H1 (cell line): ENCODE data around the gene HS6ST2. TPM values are rescaled to one million over a fixed set of nuclear protein-coding genes. Genes with fewer than 3 reads are reported as not detected.
A peak's percentile ranks its signal among the peaks of the same experiment; 100 is the strongest.

ENCODE experiments used
- CTCF ChIA-PET: fragments of 300-600 bp; sonication (Branson Sonifier 250); formaldehyde crosslinking; loops from one replicate; lab custom pipeline; 2021; ENCODE audit not compliant: partially characterized antibody; lab: Charles Lee
- POLR2A ChIA-PET: fragments of 300-600 bp; sonication (Branson Sonifier 250); formaldehyde crosslinking; loops from one replicate; lab custom pipeline; 2021; ENCODE audit warnings: inconsistent platforms; ENCODE audit not compliant: partially characterized antibody; lab: Charles Lee
- DNase-seq, 2 experiments: peaks; one replicate each; pipeline versions ENCODE4 v3.0.0 to v3.0.0-alpha.2; 2010 to 2022; ENCODE audit warnings: low spot score in 2 of 2, low read depth in 1 of 2, mixed read lengths in 1 of 2
- FAIRE-seq: peaks from 2 replicates; lab custom pipeline; 2011; peaks lifted over from hg19 to GRCh38; lab: Jason Lieb, UNC
- H2AFZ ChIP-seq: 2 replicates; pipeline ENCODE4 v1.8.1; 2012; ENCODE audit warnings: low read length, inconsistent platforms
- H2AK5ac ChIP-seq: 2 replicates; pipeline ENCODE4 v1.6.1; 2013; ENCODE audit warnings: low read depth, low read length
- H2BK120ac ChIP-seq: replicated peaks from 2 replicates; pipeline ENCODE3; 2013; ENCODE audit warnings: low read depth, low read length, inconsistent platforms
- H2BK12ac ChIP-seq: 2 replicates; pipeline ENCODE4 v1.6.1; 2013; ENCODE audit warnings: low read depth, low read length
- H2BK15ac ChIP-seq: 2 replicates; pipeline ENCODE4 v1.6.1; 2013; ENCODE audit warnings: low read length
- H2BK20ac ChIP-seq: 2 replicates; pipeline ENCODE4 v1.6.1; 2013; ENCODE audit warnings: low read length
- H2BK5ac ChIP-seq: 2 replicates; pipeline ENCODE4 v1.6.1; 2013; ENCODE audit warnings: low read depth, low read length
- H3K14ac ChIP-seq: 2 replicates; pipeline ENCODE4 v1.6.1; 2013; ENCODE audit warnings: inconsistent platforms; ENCODE audit not compliant: insufficient read length
- H3K18ac ChIP-seq: 2 replicates; pipeline ENCODE4 v1.6.1; 2013; ENCODE audit warnings: low read length; ENCODE audit errors: extremely low read depth
- H3K23ac ChIP-seq: 2 replicates; pipeline ENCODE4 v1.6.1; 2013; ENCODE audit warnings: inconsistent platforms; ENCODE audit not compliant: insufficient read length
- H3K23me2 ChIP-seq: 2 replicates; pipeline ENCODE4 v1.6.1; 2013; ENCODE audit warnings: low read depth, low read length
- H3K27ac ChIP-seq: 2 replicates; pipeline ENCODE4 v1.6.1; 2011; ENCODE audit warnings: low read depth, low read length, inconsistent platforms
- H3K27me3 ChIP-seq, 4 experiments: replicated peaks in 1 of 4; 1 replicate in 1 of 4; 2 replicates in 3 of 4; pipeline versions ENCODE4 v1.6.1 to v1.8.1; 2011 to 2013; ENCODE audit warnings: low read length in 3 of 4, mild to moderate bottlenecking in 3 of 4, inconsistent platforms in 2 of 4, mixed read lengths in 2 of 4, moderate library complexity in 1 of 4; ENCODE audit not compliant: control insufficient read depth in 3 of 4, insufficient read depth in 3 of 4; ENCODE audit errors: extremely low read depth in 1 of 4
- H3K36me3 ChIP-seq, 4 experiments: 2 replicates each; pipeline versions ENCODE4 v1.6.1 to v1.8.1; 2011 to 2013; ENCODE audit warnings: mild to moderate bottlenecking in 4 of 4, low read length in 3 of 4, moderate library complexity in 2 of 4, control low read depth in 1 of 4, inconsistent platforms in 1 of 4; ENCODE audit not compliant: insufficient read depth in 4 of 4, control insufficient read depth in 2 of 4
- H3K4ac ChIP-seq: replicated peaks from 2 replicates; pipeline ENCODE3; 2013; ENCODE audit warnings: low read length, low read depth, mixed read lengths, inconsistent platforms; ENCODE audit not compliant: insufficient read length
- H3K4me1 ChIP-seq, 4 experiments: replicated peaks in 1 of 4; 1 replicate in 1 of 4; 2 replicates in 3 of 4; pipeline versions ENCODE4 v1.6.1 to v1.8.1; 2011 to 2013; ENCODE audit warnings: low read length in 3 of 4, inconsistent platforms in 2 of 4, mixed read lengths in 1 of 4; ENCODE audit not compliant: insufficient read depth in 4 of 4, control insufficient read depth in 3 of 4
- H3K4me2 ChIP-seq, 2 experiments: 2 replicates each; pipeline versions ENCODE4 v1.6.1 to v1.8.1; 2011 to 2013; ENCODE audit warnings: low read depth in 2 of 2, low read length in 2 of 2, control low read depth in 1 of 2, inconsistent platforms in 1 of 2, mild to moderate bottlenecking in 1 of 2; ENCODE audit not compliant: insufficient read depth in 1 of 2
- H3K4me3 ChIP-seq, 4 experiments: fragments of 200-600, 300-600 bp in 1 of 4; sonication (generic), shearing (Covaris generic), sonication (Bioruptor Twin) in 1 of 4; 2 replicates each; pipeline versions ENCODE4 v1.5.1 to v1.8.1; 2011 to 2016; ENCODE audit warnings: low read length in 4 of 4, low read depth in 3 of 4, control low read depth in 2 of 4, inconsistent platforms in 2 of 4, mild to moderate bottlenecking in 2 of 4, mixed read lengths in 1 of 4, moderate library complexity in 1 of 4; ENCODE audit not compliant: insufficient read depth in 2 of 4; ENCODE audit errors: extremely low read depth in 1 of 4
- H3K56ac ChIP-seq: replicated peaks from 2 replicates; pipeline ENCODE3; 2013; ENCODE audit warnings: low read depth, mild to moderate bottlenecking, mixed read lengths, low read length, inconsistent platforms; ENCODE audit not compliant: insufficient read length
- H3K79me1 ChIP-seq: 2 replicates; pipeline ENCODE4 v1.6.1; 2013; ENCODE audit warnings: low read depth, low read length, control low read depth
- H3K79me2 ChIP-seq, 2 experiments: 2 replicates each; pipeline versions ENCODE4 v1.6.1 to v1.8.1; 2012 to 2013; ENCODE audit warnings: low read length in 2 of 2, mild to moderate bottlenecking in 2 of 2, inconsistent platforms in 1 of 2; ENCODE audit not compliant: insufficient read depth in 2 of 2, control insufficient read depth in 1 of 2
- H3K9ac ChIP-seq, 4 experiments: replicated peaks in 1 of 4; 1 replicate in 1 of 4; 2 replicates in 3 of 4; pipeline versions ENCODE4 v1.6.1 to v1.8.1; 2011 to 2013; ENCODE audit warnings: low read depth in 3 of 4, low read length in 3 of 4, control low read depth in 2 of 4, mild to moderate bottlenecking in 2 of 4, moderate library complexity in 2 of 4, inconsistent platforms in 1 of 4; ENCODE audit errors: extremely low read depth in 1 of 4
- H3K9me3 ChIP-seq, 2 experiments: 2 replicates each; pipeline versions ENCODE4 v1.6.1 to v1.8.1; 2012 to 2013; ENCODE audit warnings: mild to moderate bottlenecking in 2 of 2, moderate library complexity in 2 of 2, control low read depth in 1 of 2, inconsistent platforms in 1 of 2, low read depth in 1 of 2, low read length in 1 of 2, mixed read lengths in 1 of 2; ENCODE audit not compliant: insufficient read depth in 2 of 2
- H4K20me1 ChIP-seq, 2 experiments: replicated peaks in 1 of 2; 2 replicates each; pipeline versions ENCODE3 to v1.8.1; 2011 to 2013; ENCODE audit warnings: inconsistent platforms in 2 of 2, low read length in 2 of 2, mild to moderate bottlenecking in 1 of 2; ENCODE audit not compliant: insufficient read depth in 2 of 2, control insufficient read depth in 1 of 2
- H4K5ac ChIP-seq: 2 replicates; pipeline ENCODE4 v1.6.1; 2013; ENCODE audit warnings: low read length, low read depth, mixed read lengths, inconsistent platforms; ENCODE audit not compliant: insufficient read length
- H4K8ac ChIP-seq: 2 replicates; pipeline ENCODE4 v1.8.0; 2013; ENCODE audit warnings: mild to moderate bottlenecking, moderate library complexity, low read length, inconsistent platforms; ENCODE audit not compliant: insufficient read depth; ENCODE audit errors: extremely low read depth
- H4K91ac ChIP-seq: replicated peaks from 2 replicates; pipeline ENCODE3; 2013; ENCODE audit warnings: low read length, mixed read lengths, inconsistent platforms; ENCODE audit not compliant: insufficient read length
- ATF3 ChIP-seq: IDR thresholded peaks from 2 replicates; pipeline ENCODE4 v1.6.1; 2011; ENCODE audit warnings: low read depth, mild to moderate bottlenecking, low read length; ENCODE audit not compliant: insufficient read depth
- RAD21 ChIP-seq, 2 experiments: IDR thresholded peaks in 1 of 2; conservative IDR thresholded peaks in 1 of 2; 2 replicates each; pipeline ENCODE4 v1.6.1; 2011; ENCODE audit warnings: low read depth in 2 of 2, low read length in 2 of 2, improper control_type of control experiment in 1 of 2, inconsistent platforms in 1 of 2, mild to moderate bottlenecking in 1 of 2, moderate library complexity in 1 of 2
- WGBS, 2 experiments: shearing (Covaris generic) in 1 of 2; methylation state at CpG; one replicate each; pipeline versions ENCODE4 v1.1.6 to v1.1.7; 2013 to 2015; ENCODE audit warnings: low lambda C conversion rate in 2 of 2, mixed read lengths in 2 of 2, inconsistent platforms in 1 of 2, low coverage in 1 of 2, missing lambda C conversion rate in 1 of 2; ENCODE audit not compliant: insufficient replicate concordance in 2 of 2, insufficient coverage in 1 of 2, insufficient read length in 1 of 2; ENCODE audit errors: extremely low coverage in 1 of 2, missing lambda C conversion rate in 1 of 2; 5-methylcytosine and 5-hydroxymethylcytosine counted together
- polyA plus RNA-seq, 7 experiments: library from polyadenylated mRNA; depleted of rRNA in 3 of 7; stranded (reverse) in 5 of 7; unstranded in 2 of 7; fragments of >200 nt in 5 of 7; fragments of 200-250 nt in 2 of 7; gene quantifications; 1 replicate in 5 of 7; 2 replicates in 1 of 7; 4 replicates in 1 of 7; pipeline versions ENCODE4 v1.2.1 to v1.2.3, GENCODE V29; 2011 to 2013; ENCODE audit warnings: missing spikeins in 2 of 7, mixed read lengths in 2 of 7
- total RNA-seq: library from RNA; stranded (reverse); fragmentation: NEBNext Ultra II Directional; extraction: Animal tissue kit (Norgen Biotek cat#: 25700); gene quantifications from 2 replicates; pipeline ENCODE4 v1.2.1, GENCODE V29; 2021
- TF ChIP-seq, protein P1 (sequence below), 3 experiments: IDR thresholded peaks; 1 replicate in 2 of 3; 2 replicates in 1 of 3; pipeline versions ENCODE4 v1.5.1 to v1.6.1; 2011; ENCODE audit warnings: low read length in 3 of 3, mild to moderate bottlenecking in 3 of 3, inconsistent platforms in 2 of 3, low read depth in 1 of 3, moderate library complexity in 1 of 3; ENCODE audit not compliant: insufficient read depth in 1 of 3; ENCODE audit errors: control extremely low read depth in 1 of 3

Gene HS6ST2
- total and polyA plus RNA-seq, 2 of the 8 experiments (the other 6 are each of a cell fraction or from before 2014, with no cell fraction given), result 3.9 TPM

DNA sequence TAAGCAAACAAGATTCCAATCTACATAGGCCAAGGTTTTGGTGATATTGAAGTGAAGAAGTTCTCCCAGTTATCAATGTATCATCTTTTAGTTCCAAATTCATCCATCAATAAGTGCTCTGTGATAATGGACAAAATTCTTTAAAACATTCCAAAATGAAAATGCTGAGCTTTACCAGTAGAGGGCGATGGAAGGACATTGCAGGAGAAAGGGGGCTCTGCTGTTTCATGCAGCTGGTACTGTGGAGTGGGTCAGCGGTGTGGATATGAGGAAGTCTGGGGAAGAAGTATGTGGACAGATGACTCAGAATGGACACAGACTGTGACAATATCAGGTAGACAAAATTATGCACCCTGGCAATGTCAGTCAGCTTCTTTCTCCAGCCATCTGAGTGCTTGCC, 46.6 kb upstream of the HS6ST2 start:
- no peak for DNase-seq
- CTCF ChIA-PET, result interaction anchor here (0.6 to 3.6 kb wide), 28 partner anchors 12 to 919 kb away, joined by 3 to 25 read pairs (median 3); no protein-coding TSS in a partner anchor
- FAIRE-seq, result peak; percentile 60

More for the DNA sequence above, 46.6 kb upstream of the HS6ST2 start:
- TF ChIP-seq ATF3, result no peak
- TF ChIP-seq, protein P1, sequence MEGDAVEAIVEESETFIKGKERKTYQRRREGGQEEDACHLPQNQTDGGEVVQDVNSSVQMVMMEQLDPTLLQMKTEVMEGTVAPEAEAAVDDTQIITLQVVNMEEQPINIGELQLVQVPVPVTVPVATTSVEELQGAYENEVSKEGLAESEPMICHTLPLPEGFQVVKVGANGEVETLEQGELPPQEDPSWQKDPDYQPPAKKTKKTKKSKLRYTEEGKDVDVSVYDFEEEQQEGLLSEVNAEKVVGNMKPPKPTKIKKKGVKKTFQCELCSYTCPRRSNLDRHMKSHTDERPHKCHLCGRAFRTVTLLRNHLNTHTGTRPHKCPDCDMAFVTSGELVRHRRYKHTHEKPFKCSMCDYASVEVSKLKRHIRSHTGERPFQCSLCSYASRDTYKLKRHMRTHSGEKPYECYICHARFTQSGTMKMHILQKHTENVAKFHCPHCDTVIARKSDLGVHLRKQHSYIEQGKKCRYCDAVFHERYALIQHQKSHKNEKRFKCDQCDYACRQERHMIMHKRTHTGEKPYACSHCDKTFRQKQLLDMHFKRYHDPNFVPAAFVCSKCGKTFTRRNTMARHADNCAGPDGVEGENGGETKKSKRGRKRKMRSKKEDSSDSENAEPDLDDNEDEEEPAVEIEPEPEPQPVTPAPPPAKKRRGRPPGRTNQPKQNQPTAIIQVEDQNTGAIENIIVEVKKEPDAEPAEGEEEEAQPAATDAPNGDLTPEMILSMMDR (IDR thresholded peaks at IDR 0.05; ENCODE audit: control extremely low read depth in 1 of 3, insufficient read depth in 1 of 3, low read depth in 1 of 3, low read length in 3 of 3), result peak; percentile 18 to 63 (median 47)
- TF ChIP-seq RAD21 (IDR thresholded peaks at IDR 0.05 in 1 of 2, conservative IDR thresholded peaks at IDR 0.05 in 1 of 2; ENCODE audit: low read depth in 2 of 2, low read length in 2 of 2), result peak; percentile 69 to 77
- H2BK120ac ChIP-seq, result no peak overlapping the region
- H3K4ac ChIP-seq, result no peak overlapping the region
- no peak overlapping the region for H4K8ac ChIP-seq
- H3K79me1 ChIP-seq, result no peaks in the 10 kb centered on the region
- H3K4me2 ChIP-seq, result no peak overlapping the region
- H4K91ac ChIP-seq, result no peak overlapping the region
- no peak overlapping the region for H3K56ac ChIP-seq
- H2AK5ac ChIP-seq, result no peak overlapping the region
- no peak overlapping the region for H4K5ac ChIP-seq
- H2BK15ac ChIP-seq, result no peak overlapping the region
- H3K27me3 ChIP-seq, result no peaks in the 10 kb centered on the region
- 32% methylated on average over 2 of the region's 2 CpGs; no CpG with 5 or more reads in 1 of the 2 experiments for WGBS, 2 experiments
- no peak overlapping the region for H2BK5ac ChIP-seq
- no peaks in the 10 kb centered on the region for H3K23me2 ChIP-seq
- peaks cover 3 to 6% of the 10 kb centered on the region in 2 experiments; a peak in 2 of 4 replicates for H3K9me3 ChIP-seq
- H2BK12ac ChIP-seq, result no peak overlapping the region
- H3K4me3 ChIP-seq, result no peak overlapping the region
- H3K4me1 ChIP-seq, result no peaks in the 10 kb centered on the region
- no peaks in the 10 kb centered on the region for H3K36me3 ChIP-seq
- H2BK20ac ChIP-seq, result no peak overlapping the region
- no peak overlapping the region for H2AFZ ChIP-seq
- no peak overlapping the region for H3K23ac ChIP-seq
- no peak overlapping the region for H3K14ac ChIP-seq
- H3K9ac ChIP-seq, result no peak overlapping the region
- H3K79me2 ChIP-seq, result no peaks in the 10 kb centered on the region
- no peak overlapping the region for H3K18ac ChIP-seq
- no peak overlapping the region for H3K27ac ChIP-seq
- POLR2A ChIA-PET, result no interaction called here
- no peaks in the 10 kb centered on the region for H4K20me1 ChIP-seq
